NOMO-1 treated with dmso at 0.1 percent for 144 hours (cell line): ENCODE results near the gene ACVR1B.
A peak's percentile ranks its signal among the peaks of the same experiment; 100 is the strongest.
"Not testable (repeated sequence)": the region's sequence is repeated elsewhere in the genome, so short reads cannot be mapped to it uniquely, and the experiment has no call there.

Experiments
- DNase-seq: peaks from one replicate; lab custom pipeline; 2025; ENCODE audit not compliant: unreplicated experiment; lab: John Stamatoyannopoulos, UW

Gene ACVR1B

DNA sequence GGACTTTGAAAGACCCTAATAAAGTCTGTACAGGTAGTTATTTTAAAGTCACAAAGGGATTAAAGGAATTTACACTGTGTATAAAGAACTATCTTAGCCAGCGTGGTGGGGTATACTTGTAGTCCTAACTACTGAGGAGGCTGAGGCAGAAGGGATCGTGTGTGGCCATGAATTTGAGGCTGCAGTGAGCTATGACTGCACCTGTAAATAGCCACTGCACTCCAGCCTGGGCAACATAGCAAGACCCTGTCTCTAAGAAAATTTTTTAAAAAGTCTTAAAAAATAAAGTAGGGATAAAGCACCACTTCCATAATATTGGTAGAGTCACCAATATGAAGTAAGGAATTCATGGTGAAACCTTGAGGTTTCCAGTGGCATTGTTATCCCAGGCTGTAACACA is 18.1 kb downstream of the ACVR1B start:
- no peak for DNase-seq

DNA sequence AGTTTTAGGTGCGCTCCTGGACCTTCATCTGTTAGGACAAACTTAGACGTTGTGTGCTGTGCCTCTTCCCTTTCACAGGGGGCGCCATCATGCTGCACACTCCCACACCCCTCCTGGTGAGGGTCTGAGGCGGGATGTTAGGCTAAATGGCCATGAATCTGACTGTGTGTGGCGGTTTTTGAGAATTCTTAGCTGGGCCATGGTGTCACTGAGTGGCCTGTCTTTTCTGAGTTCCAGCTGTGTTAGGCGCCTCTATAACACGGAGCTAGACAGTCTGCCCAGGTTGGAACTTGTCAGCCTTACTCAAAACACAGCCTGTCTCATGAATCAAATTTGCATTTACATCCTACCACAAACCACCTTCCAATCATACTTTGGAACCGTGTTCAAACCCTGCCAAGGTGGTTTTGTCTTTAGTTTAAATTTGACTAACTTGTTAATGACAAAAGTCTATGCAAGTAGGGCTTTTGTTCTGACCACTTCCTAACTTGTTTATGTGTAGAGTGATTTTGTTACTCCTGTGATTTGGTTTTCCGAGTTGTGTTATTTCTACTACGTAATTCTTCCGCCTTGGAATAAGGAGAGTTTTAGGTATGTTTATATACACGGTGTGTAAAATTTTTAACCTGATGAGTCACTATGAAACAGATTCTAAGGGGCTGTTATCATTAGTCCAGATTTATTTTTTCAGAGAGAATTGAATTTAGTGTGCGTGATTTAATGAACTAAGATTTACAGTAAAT is 19.6 kb downstream of the ACVR1B start:
- no peak for DNase-seq

DNA sequence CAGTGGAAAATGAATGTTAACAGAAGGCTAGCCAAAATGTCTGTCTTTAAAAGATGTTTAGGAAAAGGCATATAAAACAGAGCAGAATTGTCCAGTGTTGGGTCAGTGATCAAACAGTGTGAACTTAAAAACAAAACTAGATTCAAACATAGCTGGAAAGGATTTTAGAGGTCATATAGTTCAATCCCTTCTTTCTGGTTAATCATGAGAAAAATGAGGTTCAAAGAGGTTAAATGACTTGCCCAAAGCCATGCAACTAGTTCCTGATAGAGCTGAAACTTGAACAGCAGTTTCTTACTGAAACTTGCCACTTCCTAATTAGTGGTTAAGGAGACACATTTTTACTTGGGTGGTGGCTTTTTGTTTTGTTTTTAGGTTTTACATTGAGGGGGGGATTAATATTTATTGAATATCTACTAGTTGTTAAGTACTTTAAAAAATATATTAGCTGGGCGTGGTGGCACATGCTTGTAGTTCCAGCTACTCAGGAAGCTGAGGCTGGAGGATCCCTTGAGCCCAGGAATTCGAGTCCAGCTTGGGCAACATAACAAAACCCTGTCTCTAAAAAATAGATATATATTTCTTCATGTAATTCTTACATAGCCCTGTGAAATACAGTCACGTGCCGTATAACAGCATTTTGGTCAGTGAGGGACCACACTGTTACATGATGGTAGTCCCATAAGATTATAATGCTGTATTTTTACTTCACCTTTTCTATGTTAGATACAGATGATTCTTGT is 20.4 kb downstream of the ACVR1B start:
- DNase-seq: no peak

DNA sequence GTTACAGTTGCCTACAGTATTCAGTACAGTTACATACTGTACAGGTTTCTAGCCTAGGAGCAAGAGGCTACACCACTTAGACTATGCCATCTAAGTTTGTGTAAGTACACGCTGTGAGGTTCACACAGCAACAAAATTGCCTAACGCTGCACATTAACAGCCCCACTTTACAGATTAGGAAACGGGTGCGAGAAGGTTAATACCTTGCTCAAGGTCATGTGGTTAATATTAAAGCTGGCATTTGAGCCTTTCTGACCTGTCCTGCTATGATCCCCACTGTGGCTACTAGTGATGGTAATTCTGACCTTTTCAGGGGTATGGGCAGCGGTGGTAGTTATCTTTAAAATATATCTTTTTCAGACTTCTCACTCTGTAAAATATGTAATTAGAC is 20.9 kb downstream of the ACVR1B start:
- no peak for DNase-seq

DNA sequence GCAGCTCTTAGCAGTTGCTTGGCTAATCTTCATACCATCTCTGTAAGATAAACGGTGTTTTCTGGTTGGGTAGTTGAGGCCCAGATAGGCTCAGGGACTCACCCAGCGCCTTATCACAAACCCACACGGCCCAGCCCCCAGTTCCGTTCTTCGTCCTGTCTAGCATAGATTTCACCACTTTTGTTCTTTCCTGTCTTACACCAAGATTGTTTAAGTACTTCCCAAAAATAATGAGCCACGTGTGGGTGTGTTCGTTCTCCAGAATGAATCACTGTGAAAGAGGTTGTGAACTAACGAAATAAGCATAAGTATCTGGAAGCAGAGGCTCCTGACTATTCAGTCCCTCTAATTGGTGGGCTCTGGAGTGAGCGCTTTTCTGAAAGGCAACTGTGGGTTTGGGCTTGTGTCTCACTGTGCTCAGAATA is 21.4 kb downstream of the ACVR1B start:
- peak; percentile 98 for DNase-seq

DNA sequence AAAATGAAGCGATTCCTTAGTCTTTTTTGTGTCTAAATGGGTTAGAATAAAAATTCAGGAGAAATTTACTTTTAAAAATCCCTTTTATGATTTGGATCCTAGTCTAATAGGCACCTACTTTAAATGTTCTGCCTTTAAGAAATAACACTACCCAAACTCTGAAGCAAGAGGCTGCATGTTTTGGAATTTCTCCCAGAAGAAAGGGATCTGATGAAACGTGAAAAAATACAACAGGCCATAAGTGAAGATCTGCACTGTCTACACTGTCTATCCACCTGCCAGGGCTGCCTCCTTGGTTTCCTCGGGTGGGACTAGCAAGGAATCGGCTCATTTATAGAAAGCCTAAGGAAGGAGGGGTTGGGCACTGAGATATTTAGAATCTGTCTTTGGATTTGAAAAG is 22.1 kb downstream of the ACVR1B start:
- DNase-seq: no peak

DNA sequence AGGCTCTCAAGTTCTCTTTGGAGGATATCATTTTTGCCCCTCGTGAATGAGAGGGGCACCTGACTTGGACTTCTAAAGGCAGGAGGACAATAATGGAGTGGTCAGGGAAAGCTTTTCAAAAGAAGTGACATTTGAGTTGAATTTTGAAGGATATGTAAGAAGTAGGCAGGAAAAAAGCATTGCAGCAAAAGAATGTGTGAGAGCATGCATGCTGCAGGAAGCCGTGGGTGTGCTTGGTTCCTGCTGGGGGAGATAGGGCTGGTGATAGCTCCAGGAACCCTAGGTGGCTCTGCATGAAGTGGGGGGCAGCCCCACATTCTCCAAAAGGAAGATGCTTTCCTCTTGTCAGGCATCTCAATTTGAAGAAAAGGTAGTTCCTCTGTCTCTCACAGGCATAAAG is 23.1 kb downstream of the ACVR1B start:
- no peak for DNase-seq

DNA sequence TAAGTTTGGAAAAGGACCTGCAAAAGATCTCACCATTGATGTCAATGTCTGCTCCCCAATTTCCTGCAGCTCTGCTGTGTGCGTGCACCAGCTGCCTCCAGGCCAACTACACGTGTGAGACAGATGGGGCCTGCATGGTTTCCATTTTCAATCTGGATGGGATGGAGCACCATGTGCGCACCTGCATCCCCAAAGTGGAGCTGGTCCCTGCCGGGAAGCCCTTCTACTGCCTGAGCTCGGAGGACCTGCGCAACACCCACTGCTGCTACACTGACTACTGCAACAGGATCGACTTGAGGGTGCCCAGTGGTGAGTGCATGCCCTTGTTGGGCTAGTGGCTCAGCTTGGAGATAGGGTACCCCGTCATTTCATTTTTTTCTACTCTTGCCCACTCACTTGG is 23.7 kb downstream of the ACVR1B start:
- no peak for DNase-seq

DNA sequence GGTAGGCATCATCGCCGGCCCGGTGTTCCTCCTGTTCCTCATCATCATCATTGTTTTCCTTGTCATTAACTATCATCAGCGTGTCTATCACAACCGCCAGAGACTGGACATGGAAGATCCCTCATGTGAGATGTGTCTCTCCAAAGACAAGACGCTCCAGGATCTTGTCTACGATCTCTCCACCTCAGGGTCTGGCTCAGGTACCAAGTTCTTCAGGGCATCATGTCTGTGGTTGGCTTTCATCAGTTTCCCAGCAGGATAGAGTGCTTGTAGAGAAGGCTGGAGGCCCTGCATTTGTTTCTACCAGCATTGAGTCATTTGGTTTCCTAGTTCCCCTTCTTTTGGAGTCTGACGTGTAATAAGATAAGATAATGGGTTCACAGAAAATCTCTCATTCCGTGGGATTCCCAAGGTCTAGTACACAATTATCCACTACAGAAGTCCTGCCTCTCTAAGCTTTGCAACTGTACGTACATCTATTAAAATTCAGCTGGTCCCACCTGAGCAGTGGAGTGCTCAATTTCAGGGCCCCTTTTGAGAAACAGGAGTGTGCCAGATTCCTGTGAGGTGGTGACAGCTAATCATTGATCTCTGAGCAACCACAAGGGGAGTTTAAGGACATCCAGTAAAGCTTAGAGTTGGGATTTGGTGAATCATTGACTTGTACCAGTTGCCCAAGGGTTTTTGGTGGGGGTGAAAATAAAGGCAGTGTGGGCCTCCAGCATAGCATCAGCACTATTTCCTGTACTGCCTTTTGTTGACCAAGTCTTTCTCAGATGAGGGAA is 25.1 kb downstream of the ACVR1B start:
- no peak for DNase-seq

DNA sequence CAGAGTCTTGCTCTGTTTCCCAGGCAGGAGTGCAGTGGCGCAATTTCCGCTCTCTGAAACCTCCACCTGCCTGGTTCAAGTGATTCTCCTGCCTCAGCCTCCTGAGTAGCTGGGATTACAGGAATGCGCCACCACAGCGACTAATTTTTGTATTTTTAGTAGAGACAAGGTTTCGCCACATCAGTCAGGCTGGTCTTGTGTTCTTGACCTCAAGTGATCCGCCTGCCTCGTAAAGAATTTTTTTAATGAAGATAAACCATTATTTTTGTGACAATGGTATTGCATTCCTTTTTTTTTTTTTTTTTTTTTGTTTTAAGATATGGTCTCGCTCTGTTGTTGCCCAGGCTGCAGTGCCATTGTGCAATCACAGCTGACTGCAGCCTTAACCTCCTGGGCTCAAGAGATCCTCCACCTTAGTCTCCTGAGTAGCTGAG is 25.8 kb downstream of the ACVR1B start:
- DNase-seq: no peak

DNA sequence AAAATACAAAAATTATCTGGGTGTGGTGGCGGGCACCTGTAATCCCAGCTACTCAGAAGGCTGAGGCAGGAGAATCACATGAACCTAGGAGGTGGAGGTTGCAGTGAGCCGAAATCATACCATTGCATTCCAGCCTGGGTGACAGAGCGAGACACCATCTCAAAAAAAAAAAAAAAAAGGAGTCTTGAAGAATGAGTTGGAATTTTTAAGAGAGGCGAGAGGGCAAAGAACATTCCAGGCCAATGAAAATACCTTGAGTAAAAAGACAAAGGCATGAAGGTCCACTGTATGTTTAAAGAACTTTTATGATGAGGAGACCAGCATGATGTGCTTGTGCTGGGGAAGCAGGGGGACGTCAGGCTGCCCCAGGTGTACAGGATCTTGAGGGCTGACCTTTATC is 27.8 kb downstream of the ACVR1B start:
- not testable (repeated sequence) for DNase-seq

DNA sequence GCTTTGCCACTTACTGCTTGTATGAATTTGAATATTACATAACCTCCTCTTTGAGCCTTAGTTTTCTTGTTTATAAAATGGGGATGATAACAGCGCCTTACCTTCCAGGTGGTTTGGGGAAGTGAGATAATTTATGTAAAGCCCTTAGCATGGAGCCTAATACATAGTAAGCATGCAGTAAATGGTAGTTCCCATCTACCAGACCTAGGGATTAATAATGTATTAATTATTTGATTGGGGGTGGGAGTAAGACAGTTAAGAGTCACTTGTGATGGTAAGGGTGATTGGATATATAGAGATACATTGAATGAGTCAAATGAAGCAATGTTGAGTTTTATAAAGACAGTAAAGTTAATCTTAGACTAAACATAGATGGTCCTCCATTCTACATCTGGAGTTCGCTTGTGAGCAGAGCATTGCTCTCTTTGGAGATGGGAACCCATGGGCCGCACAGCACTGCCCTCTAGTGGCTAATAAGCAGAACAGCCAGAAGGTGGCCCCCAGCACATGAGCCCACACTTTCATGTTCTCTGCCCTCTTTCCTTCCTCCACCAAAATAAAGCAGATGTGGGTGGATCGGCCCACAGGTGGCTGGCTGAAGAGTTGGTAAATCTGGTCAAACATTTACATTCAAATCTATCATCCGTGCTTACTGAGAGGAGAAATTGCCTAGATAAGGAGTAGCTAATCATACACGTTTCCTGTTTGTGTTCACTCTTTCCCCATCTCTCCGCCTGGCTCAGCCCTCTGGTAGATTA is 28.7 kb downstream of the ACVR1B start:
- peak; percentile 58 for DNase-seq

DNA sequence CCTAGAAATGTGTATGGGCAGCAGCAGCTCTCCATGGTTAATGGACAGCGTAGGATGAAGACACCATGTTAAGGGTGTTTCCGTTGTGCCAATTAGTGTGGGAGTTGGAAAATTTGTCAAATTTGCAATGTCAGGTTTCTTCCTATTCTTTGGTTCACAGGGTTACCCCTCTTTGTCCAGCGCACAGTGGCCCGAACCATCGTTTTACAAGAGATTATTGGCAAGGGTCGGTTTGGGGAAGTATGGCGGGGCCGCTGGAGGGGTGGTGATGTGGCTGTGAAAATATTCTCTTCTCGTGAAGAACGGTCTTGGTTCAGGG is 29.3 kb downstream of the ACVR1B start:
- DNase-seq: no peak

DNA sequence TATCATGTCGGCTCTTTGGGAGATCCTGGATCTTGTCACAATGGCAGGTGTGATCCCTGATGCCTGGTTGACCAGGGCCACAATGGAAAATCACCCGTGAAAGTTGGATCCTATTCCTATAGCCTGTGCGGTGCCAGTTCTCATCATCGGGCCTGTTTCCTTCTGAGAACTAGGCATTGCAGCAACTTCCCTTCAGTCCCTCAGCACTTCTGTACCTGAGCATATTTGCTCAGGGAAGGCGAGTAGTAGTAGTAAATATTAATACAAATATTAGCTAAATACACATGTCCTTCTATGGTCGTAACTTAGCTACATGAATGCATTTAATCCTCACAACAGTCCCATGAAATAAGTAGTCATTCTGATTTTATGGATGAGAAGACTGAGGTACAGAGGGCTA is 33.2 kb downstream of the ACVR1B start:
- no peak for DNase-seq

DNA sequence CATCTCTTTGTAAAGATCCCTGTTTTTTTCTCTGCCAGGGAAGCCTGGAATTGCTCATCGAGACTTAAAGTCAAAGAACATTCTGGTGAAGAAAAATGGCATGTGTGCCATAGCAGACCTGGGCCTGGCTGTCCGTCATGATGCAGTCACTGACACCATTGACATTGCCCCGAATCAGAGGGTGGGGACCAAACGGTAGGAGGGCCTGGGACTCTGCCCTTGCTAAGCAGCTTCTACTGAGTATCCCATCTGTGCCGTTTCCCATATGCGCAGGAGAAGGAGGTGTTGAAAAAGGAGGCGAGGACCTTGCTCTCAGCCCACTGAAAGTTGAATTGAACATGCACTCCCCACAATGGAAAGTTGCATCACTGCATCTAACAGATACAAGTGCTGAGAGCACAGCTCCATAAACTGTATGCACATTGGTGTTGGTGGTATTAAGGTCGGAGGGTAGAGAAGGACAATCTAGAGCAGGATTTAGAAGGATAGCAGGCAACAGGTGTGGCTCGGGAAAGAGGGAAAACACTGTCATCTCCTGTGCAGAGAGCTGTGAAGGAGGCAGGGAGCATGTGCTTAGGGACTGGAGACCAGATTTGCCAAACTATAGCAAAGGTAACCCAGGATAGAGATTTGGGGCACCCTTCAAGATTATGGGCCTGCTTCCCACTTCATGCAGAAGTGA is 33.8 kb downstream of the ACVR1B start:
- no peak for DNase-seq

DNA sequence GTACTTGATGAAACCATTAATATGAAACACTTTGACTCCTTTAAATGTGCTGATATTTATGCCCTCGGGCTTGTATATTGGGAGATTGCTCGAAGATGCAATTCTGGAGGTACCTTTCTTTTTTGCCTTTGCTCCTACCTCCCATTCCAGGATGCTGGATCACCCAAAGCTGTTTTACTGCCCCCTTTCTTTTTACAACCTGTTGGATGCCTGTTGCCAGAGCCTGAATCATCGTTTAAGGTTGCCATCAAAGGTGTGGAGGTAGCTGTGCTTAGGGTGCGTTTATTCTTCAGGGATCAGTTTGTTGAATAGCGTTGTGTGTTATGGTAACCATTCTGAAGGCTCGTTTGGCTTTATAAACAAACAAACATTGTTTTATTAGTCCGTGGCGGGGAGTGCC is 35.3 kb downstream of the ACVR1B start:
- DNase-seq: no peak

DNA sequence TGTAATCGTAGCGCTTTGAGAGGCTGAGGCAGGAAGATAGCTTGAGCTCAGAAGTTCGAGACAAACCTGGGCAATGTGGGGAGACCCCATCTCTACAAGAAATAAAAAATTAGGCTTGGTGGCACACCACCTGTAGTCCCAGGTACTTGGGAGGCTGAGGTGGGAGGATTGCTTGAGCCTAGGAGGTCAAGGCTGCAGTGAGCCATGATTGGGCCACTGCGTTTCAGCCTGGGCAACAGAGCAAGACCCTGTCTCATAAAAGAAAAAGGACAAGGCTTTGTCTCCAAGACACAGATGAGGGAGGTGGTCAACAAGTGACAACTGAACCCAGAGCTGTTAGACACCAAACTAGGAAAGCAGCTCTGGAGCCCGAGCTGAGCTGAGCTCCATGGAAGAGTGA is 40.7 kb downstream of the ACVR1B start:
- DNase-seq: no peak

DNA sequence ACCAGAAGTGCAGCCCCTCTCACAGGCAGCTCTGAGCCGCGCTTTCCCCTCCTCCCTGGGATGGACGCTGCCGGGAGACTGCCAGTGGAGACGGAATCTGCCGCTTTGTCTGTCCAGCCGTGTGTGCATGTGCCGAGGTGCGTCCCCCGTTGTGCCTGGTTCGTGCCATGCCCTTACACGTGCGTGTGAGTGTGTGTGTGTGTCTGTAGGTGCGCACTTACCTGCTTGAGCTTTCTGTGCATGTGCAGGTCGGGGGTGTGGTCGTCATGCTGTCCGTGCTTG is 43.0 kb downstream of the ACVR1B start:
- DNase-seq: no peak

DNA sequence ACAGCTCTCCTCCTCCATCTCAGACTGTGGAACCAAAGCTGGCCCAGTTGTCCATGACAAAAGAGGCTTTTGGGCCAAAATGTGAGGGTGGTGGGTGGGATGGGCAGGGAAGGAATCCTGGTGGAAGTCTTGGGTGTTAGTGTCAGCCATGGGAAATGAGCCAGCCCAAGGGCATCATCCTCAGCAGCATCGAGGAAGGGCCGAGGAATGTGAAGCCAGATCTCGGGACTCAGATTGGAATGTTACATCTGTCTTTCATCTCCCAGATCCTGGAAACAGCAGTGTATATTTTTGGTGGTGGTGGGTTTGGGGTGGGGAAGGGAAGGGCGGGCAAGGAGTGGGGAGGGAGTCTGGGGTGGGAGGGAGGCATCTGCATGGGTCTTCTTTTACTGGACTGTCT is 43.5 kb downstream of the ACVR1B start:
- DNase-seq: no peak

DNA sequence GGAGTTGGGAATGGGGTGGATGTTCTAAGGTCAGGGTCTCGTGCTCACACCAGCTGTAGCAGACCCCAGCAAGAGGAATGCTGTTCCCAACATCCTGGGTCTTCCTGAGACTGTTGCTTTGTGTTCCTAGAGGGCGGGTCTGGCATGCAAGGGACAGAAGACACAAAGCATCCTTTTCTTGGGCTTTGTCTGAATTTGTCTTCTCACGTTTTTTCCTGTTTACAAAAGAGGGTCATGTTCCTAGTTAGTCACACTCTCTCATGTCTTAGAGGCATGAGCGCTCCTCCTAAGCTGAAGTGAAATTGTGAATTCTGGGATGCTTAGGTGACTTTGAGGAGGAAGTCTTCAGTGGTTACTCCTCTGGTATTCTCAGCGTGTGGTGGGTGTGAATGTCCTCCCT is 45.6 kb downstream of the ACVR1B start:
- no peak for DNase-seq

DNA sequence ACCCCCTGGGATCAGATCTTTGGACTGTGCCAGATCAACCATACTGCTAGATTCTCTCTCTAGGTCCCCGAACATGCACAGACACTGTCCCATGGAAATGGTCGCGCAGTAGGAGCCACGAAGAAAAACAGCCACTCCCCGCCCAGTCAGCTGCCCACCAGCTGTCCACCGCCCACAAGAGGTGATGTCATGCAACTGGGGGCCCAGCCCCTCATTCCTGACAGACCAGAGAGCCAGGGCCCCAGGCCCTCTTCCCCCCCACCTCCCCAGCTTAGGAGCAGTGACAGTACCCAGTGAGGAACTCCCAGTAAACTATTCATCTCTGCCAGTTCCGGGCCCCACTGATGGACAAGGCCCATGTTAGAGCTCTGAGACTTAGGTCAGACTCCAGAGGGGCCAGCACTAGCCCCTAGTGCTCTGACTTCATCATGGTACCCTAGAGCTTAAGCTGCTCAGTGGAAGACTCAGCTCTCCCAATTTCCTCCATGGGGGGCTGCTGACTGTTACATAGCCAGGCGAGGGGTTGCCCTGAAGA is 51.6 kb downstream of the ACVR1B start:
- no peak for DNase-seq
